ENCODE measurements around the gene MATR3.

MATR3 gene

GRCh38 chr5:139273572-139274289 lies 19.8 kb upstream of the MATR3 start:
- Histone ChIP-seq H3K9ac (ENCODE audit: insufficient read length, low read depth) (peak overlapping the region; percentile 100), H3K27me3 (ENCODE audit: insufficient read depth, insufficient read length) (no peaks in the 10 kb centered on the region), H3K36me3 (ENCODE audit: insufficient read depth, insufficient read length, low read length) (peaks cover 46% of the 10 kb centered on the region), H3K9me3 (ENCODE audit: insufficient read depth, low read length) (no peaks in the 10 kb centered on the region; the same call in 1 of the 2 replicates), H3K4me3 (ENCODE audit: insufficient read length, low read depth) (peak overlapping the region; percentile 97), H3K4me1 (ENCODE audit: insufficient read depth, insufficient read length) (peaks cover 4% of the 10 kb centered on the region)
- TF ChIP-seq SUZ12 (IDR thresholded peaks at IDR 0.05; ENCODE audit: extremely low read depth, insufficient read depth, insufficient read length) (no peak), ZNF274 (IDR thresholded peaks at IDR 0.05; ENCODE audit: low read depth, low read length) (no peak), YY1 (IDR thresholded peaks at IDR 0.05; ENCODE audit: insufficient read depth, insufficient read length) (no peak)
- peak; percentile 77 for DNase-seq (ENCODE audit: low read depth, low spot score)

- Histone ChIP-seq H3K27me3 (ENCODE audit: insufficient read depth, insufficient read length) (no peaks in the 10 kb centered on the region), H3K36me3 (ENCODE audit: insufficient read depth, insufficient read length, low read length) (peaks cover 62% of the 10 kb centered on the region), H3K4me3 (ENCODE audit: insufficient read length, low read depth) (peak overlapping the region; percentile 48), H3K9ac (ENCODE audit: insufficient read length, low read depth) (peak overlapping the region; percentile 83), H3K9me3 (ENCODE audit: insufficient read depth, low read length) (no peaks in the 10 kb centered on the region; the same call in 1 of the 2 replicates), H3K4me1 (ENCODE audit: insufficient read depth, insufficient read length) (peaks cover 4% of the 10 kb centered on the region)
- TF ChIP-seq YY1 (IDR thresholded peaks at IDR 0.05; ENCODE audit: insufficient read depth, insufficient read length) (no peak), SUZ12 (IDR thresholded peaks at IDR 0.05; ENCODE audit: extremely low read depth, insufficient read depth, insufficient read length) (no peak), ZNF274 (IDR thresholded peaks at IDR 0.05; ENCODE audit: low read depth, low read length) (no peak)
- DNase-seq (ENCODE audit: low read depth, low spot score): no peak
Observed at GRCh38 chr5:139275536-139275935, 18.0 kb upstream of the MATR3 start.

GRCh38 chr5:139275956-139276355 lies 17.6 kb upstream of the MATR3 start:
- peaks cover 4% of the 10 kb centered on the region for H3K4me1 ChIP-seq (ENCODE audit: insufficient read depth, insufficient read length)
- TF ChIP-seq YY1 (IDR thresholded peaks at IDR 0.05; ENCODE audit: insufficient read depth, insufficient read length): no peak
- TF ChIP-seq SUZ12 (IDR thresholded peaks at IDR 0.05; ENCODE audit: extremely low read depth, insufficient read depth, insufficient read length): no peak
- no peak for TF ChIP-seq ZNF274 (IDR thresholded peaks at IDR 0.05; ENCODE audit: low read depth, low read length)
- peaks cover 66% of the 10 kb centered on the region for H3K36me3 ChIP-seq (ENCODE audit: insufficient read depth, insufficient read length, low read length)
- peak overlapping the region; percentile 83 for H3K9ac ChIP-seq (ENCODE audit: insufficient read length, low read depth)
- H3K27me3 ChIP-seq (ENCODE audit: insufficient read depth, insufficient read length): no peaks in the 10 kb centered on the region
- H3K9me3 ChIP-seq (ENCODE audit: insufficient read depth, low read length): no peaks in the 10 kb centered on the region; the same call in 1 of the 2 replicates
- no peak for DNase-seq (ENCODE audit: low read depth, low spot score)
- H3K4me3 ChIP-seq (ENCODE audit: insufficient read length, low read depth): peak overlapping the region; percentile 48

GRCh38 chr5:139276426-139276825 lies 17.1 kb upstream of the MATR3 start:
- DNase-seq (ENCODE audit: low read depth, low spot score): no peak
- peak overlapping the region; percentile 48 for H3K4me3 ChIP-seq (ENCODE audit: insufficient read length, low read depth)
- H3K36me3 ChIP-seq (ENCODE audit: insufficient read depth, insufficient read length, low read length): peaks cover 69% of the 10 kb centered on the region
- H3K27me3 ChIP-seq (ENCODE audit: insufficient read depth, insufficient read length): no peaks in the 10 kb centered on the region
- peak overlapping the region; percentile 83 for H3K9ac ChIP-seq (ENCODE audit: insufficient read length, low read depth)
- TF ChIP-seq YY1 (IDR thresholded peaks at IDR 0.05; ENCODE audit: insufficient read depth, insufficient read length) (no peak), ZNF274 (IDR thresholded peaks at IDR 0.05; ENCODE audit: low read depth, low read length) (no peak), SUZ12 (IDR thresholded peaks at IDR 0.05; ENCODE audit: extremely low read depth, insufficient read depth, insufficient read length) (no peak)
- no peaks in the 10 kb centered on the region; the same call in 1 of the 2 replicates for H3K9me3 ChIP-seq (ENCODE audit: insufficient read depth, low read length)
- peaks cover 4% of the 10 kb centered on the region for H3K4me1 ChIP-seq (ENCODE audit: insufficient read depth, insufficient read length)

- H3K9ac ChIP-seq (ENCODE audit: insufficient read length, low read depth): peak overlapping the region; percentile 83
- TF ChIP-seq SUZ12 (IDR thresholded peaks at IDR 0.05; ENCODE audit: extremely low read depth, insufficient read depth, insufficient read length): no peak
- TF ChIP-seq YY1 (IDR thresholded peaks at IDR 0.05; ENCODE audit: insufficient read depth, insufficient read length): no peak
- TF ChIP-seq ZNF274 (IDR thresholded peaks at IDR 0.05; ENCODE audit: low read depth, low read length): no peak
- H3K4me1 ChIP-seq (ENCODE audit: insufficient read depth, insufficient read length): peaks cover 4% of the 10 kb centered on the region
- peak overlapping the region; percentile 48 for H3K4me3 ChIP-seq (ENCODE audit: insufficient read length, low read depth)
- H3K36me3 ChIP-seq (ENCODE audit: insufficient read depth, insufficient read length, low read length): peaks cover 77% of the 10 kb centered on the region
- no peaks in the 10 kb centered on the region for H3K27me3 ChIP-seq (ENCODE audit: insufficient read depth, insufficient read length)
- DNase-seq (ENCODE audit: low read depth, low spot score): no peak
- H3K9me3 ChIP-seq (ENCODE audit: insufficient read depth, low read length): no peaks in the 10 kb centered on the region
Observed at GRCh38 chr5:139277171-139277570, 16.4 kb upstream of the MATR3 start.

GRCh38 chr5:139278540-139279274 lies 14.8 kb upstream of the MATR3 start:
- H3K27me3 ChIP-seq (ENCODE audit: insufficient read depth, insufficient read length): no peaks in the 10 kb centered on the region
- H3K9me3 ChIP-seq (ENCODE audit: insufficient read depth, low read length): no peaks in the 10 kb centered on the region
- peaks cover 92% of the 10 kb centered on the region for H3K36me3 ChIP-seq (ENCODE audit: insufficient read depth, insufficient read length, low read length)
- TF ChIP-seq YY1 (IDR thresholded peaks at IDR 0.05; ENCODE audit: insufficient read depth, insufficient read length) (no peak), ZNF274 (IDR thresholded peaks at IDR 0.05; ENCODE audit: low read depth, low read length) (no peak), SUZ12 (IDR thresholded peaks at IDR 0.05; ENCODE audit: extremely low read depth, insufficient read depth, insufficient read length) (no peak)
- H3K4me3 ChIP-seq (ENCODE audit: insufficient read length, low read depth): no peak overlapping the region
- peak overlapping the region; percentile 61 for H3K9ac ChIP-seq (ENCODE audit: insufficient read length, low read depth)
- no peak for DNase-seq (ENCODE audit: low read depth, low spot score)
- H3K4me1 ChIP-seq (ENCODE audit: insufficient read depth, insufficient read length): peaks cover 2% of the 10 kb centered on the region

- Histone ChIP-seq H3K27me3 (ENCODE audit: insufficient read depth, insufficient read length) (no peaks in the 10 kb centered on the region), H3K9me3 (ENCODE audit: insufficient read depth, low read length) (no peaks in the 10 kb centered on the region), H3K4me1 (ENCODE audit: insufficient read depth, insufficient read length) (peaks cover 2% of the 10 kb centered on the region), H3K9ac (ENCODE audit: insufficient read length, low read depth) (no peak overlapping the region), H3K36me3 (ENCODE audit: insufficient read depth, insufficient read length, low read length) (peaks cover 88% of the 10 kb centered on the region), H3K4me3 (ENCODE audit: insufficient read length, low read depth) (no peak overlapping the region)
- TF ChIP-seq SUZ12 (IDR thresholded peaks at IDR 0.05; ENCODE audit: extremely low read depth, insufficient read depth, insufficient read length) (no peak), ZNF274 (IDR thresholded peaks at IDR 0.05; ENCODE audit: low read depth, low read length) (no peak), YY1 (IDR thresholded peaks at IDR 0.05; ENCODE audit: insufficient read depth, insufficient read length) (no peak)
- no peak for DNase-seq (ENCODE audit: low read depth, low spot score)
Observed at GRCh38 chr5:139282197-139282557, 11.4 kb upstream of the MATR3 start.

Data from NT2/D1 (cell line).